Gastrocnemius medialis (tissue), 4 donors: Measurements from ENCODE around the gene ISG20L2.

Experiments
- CTCF ChIP-seq, 5 experiments: fragments of 450-650 bp in 3 of 5; fragments of 200-600 bp in 2 of 5; sonication (generic) in 2 of 5; IDR thresholded peaks in 4 of 5; conservative IDR thresholded peaks in 1 of 5; 1 replicate in 4 of 5; 2 replicates in 1 of 5; pipeline ENCODE4 v1.5.1; 2016 to 2019; ENCODE audit warnings: antibody characterized with exemption in 5 of 5, mild to moderate bottlenecking in 3 of 5, moderate library complexity in 3 of 5
- POLR2A ChIP-seq, 2 donors: fragments of 450-650 bp; IDR thresholded peaks; one replicate each; pipeline ENCODE4 v1.6.1; 2017; ENCODE audit warnings: antibody characterized with exemption in 2 of 2, mild to moderate bottlenecking in 2 of 2, moderate library complexity in 2 of 2

GRCh38 chr1:156750191-156750672 is 21.7 kb upstream of the ISG20L2 start:
- peak; percentile 32 to 41 for TF ChIP-seq POLR2A (IDR thresholded peaks at IDR 0.05)
- no peak for TF ChIP-seq CTCF (IDR thresholded peaks at IDR 0.05 in 4 of 5, conservative IDR thresholded peaks at IDR 0.05 in 1 of 5)
